Lung microvascular endothelial cell (primary cell): ENCODE results near the gene USP43. TPM values are rescaled to one million over a fixed set of nuclear protein-coding genes. Genes with fewer than 3 reads are reported as not detected.

Experiments used
- DNase-seq, 2 donors: peaks; one replicate each; pipeline versions ENCODE4 v3.0.0 to v3.0.0-alpha.2; 2010; ENCODE audit warnings: low read depth in 2 of 2
- total RNA-seq: library from RNA; depleted of rRNA; stranded (reverse); fragments of >200 nt; gene quantifications from 2 replicates; pipeline ENCODE4 v1.2.1, GENCODE V29; 2014

USP43 gene
- total RNA-seq, 1 donor from 2014 or later, result not detected

GRCh38 chr17:9776911-9777310 is 131.6 kb downstream of the USP43 start:
- no peak for DNase-seq

Other genes with a start within 250 kb of the USP43 start
- 43.8 and 46.6 TPM in 2 replicates for gene STX8, start 69.7 kb upstream of the USP43 start, total RNA-seq
- gene CFAP52, start 68.9 kb upstream of the USP43 start, total RNA-seq, result not detected in 2 replicates
- gene DHRS7C, start 146.1 kb downstream of the USP43 start, total RNA-seq, result not detected in 2 replicates
- not detected in 2 replicates for gene GSG1L2, start 176.6 kb downstream of the USP43 start, total RNA-seq
- gene GLP2R, start 180.4 kb downstream of the USP43 start, total RNA-seq, result under 0.01 TPM in 1 of 2 replicates, not detected in the other